ENCODE results near the gene DYNC2I2. TPM values are rescaled to one million over a fixed set of nuclear protein-coding genes. Genes with fewer than 3 reads are reported as not detected.

DYNC2I2 gene
- total RNA-seq, 1 experiment from 2014 or later: 58.6 TPM

- no peak overlapping the region for H2AFZ ChIP-seq (ENCODE audit: low read length)
- no peak overlapping the region for H3K23ac ChIP-seq (ENCODE audit: insufficient read length, low read depth, low read length)
- no peaks in the 10 kb centered on the region for H4K20me1 ChIP-seq (ENCODE audit: control insufficient read depth, insufficient read depth, insufficient read length)
- H4K8ac ChIP-seq (replicated peaks; ENCODE audit: insufficient read length, low read depth, low read length): no peak overlapping the region
- no peak overlapping the region for H3K18ac ChIP-seq (ENCODE audit: insufficient read length, low read depth, low read length)
- no peak overlapping the region for H4K91ac ChIP-seq (ENCODE audit: insufficient read length, low read depth, low read length)
- no CpG with 5 or more reads among the region's 10 CpGs for WGBS (ENCODE audit: extremely low coverage, insufficient read length, low lambda C conversion rate)
- no peak overlapping the region for H3K4me3 Mint-ChIP-seq
- H3K27ac ChIP-seq (ENCODE audit: insufficient read length, low read depth, low read length): no peak overlapping the region
- no peak overlapping the region for H2BK120ac ChIP-seq (ENCODE audit: low read depth, low read length, poor library complexity, severe bottlenecking)
- no peaks in the 10 kb centered on the region for H3K27me3 ChIP-seq (ENCODE audit: insufficient read depth, low read length)
- H3K9me3 ChIP-seq (ENCODE audit: control insufficient read depth, low read depth, low read length): no peaks in the 10 kb centered on the region
- no peak overlapping the region for H2BK20ac ChIP-seq (ENCODE audit: low read depth, low read length, poor library complexity, severe bottlenecking)
- H3K9me3 Mint-ChIP-seq: peaks cover 0 to 5% of the 10 kb centered on the region in 2 experiments; a peak in 3 of 5 replicates
- no peak overlapping the region for H3K9ac ChIP-seq (ENCODE audit: extremely low read depth, insufficient read length, low read length)
- 0 out of 4 replicates have a peak, but pooled peaks cover 0 to 3% of the 10 kb centered on the region in 2 experiments for H3K4me1 Mint-ChIP-seq
- H2AK5ac ChIP-seq (ENCODE audit: insufficient read length, low read length): no peak overlapping the region
- no peak for DNase-seq
- no peak overlapping the region for H3K4me2 ChIP-seq (ENCODE audit: insufficient read depth, insufficient read length, low read length)
- H3K4ac ChIP-seq (ENCODE audit: low read depth, low read length): no peak overlapping the region
- H3K27me3 Mint-ChIP-seq (ENCODE audit: low read depth): no peaks in the 10 kb centered on the region
- H3K79me2 ChIP-seq (ENCODE audit: insufficient read depth, low read length): no peaks in the 10 kb centered on the region
- no peak overlapping the region for H4K5ac ChIP-seq (ENCODE audit: insufficient read length, low read depth, low read length)
- no peaks in the 10 kb centered on the region for H3K23me2 ChIP-seq (ENCODE audit: insufficient read length, low read depth, low read length, poor library complexity, severe bottlenecking)
- no peak overlapping the region for H3K56ac ChIP-seq (ENCODE audit: insufficient read length, low read depth, low read length)
- H2BK12ac ChIP-seq (ENCODE audit: insufficient read length, low read depth, low read length): no peak overlapping the region
- TF ChIP-seq CTCF (conservative IDR thresholded peaks at IDR 0.05): no peak
- H2BK15ac ChIP-seq (ENCODE audit: low read depth, low read length): no peak overlapping the region
- no peaks in the 10 kb centered on the region for H3K79me1 ChIP-seq (ENCODE audit: insufficient read depth, low read depth, low read length, poor library complexity, severe bottlenecking)
- H3K4me1 ChIP-seq (ENCODE audit: insufficient read depth, low read length): no peaks in the 10 kb centered on the region
- H3K27ac Mint-ChIP-seq: no peak overlapping the region
- H3K36me3 Mint-ChIP-seq (ENCODE audit: insufficient read depth in 1 of 3, low read depth in 3 of 3): peaks cover 0 to 9% (median 0%) of the 10 kb centered on the region in 3 experiments; a peak in 4 of 7 replicates
- H3T11ph ChIP-seq (ENCODE audit: low read length): no peak overlapping the region
- H3K14ac ChIP-seq (ENCODE audit: insufficient read depth, low read length): no peak overlapping the region
- no peak overlapping the region for H2BK5ac ChIP-seq (ENCODE audit: insufficient read length, low read length)
Observed at GRCh38 chr9:128677794-128678193, 21.1 kb upstream of the DYNC2I2 start.
